HL-60/S4 treated with retinoic acid at 250 ng/mL for 4 days and 3 days (cell line): ENCODE measurements around the gene TRPV4.

Experiments used
- in situ Hi-C: fragments of 300-500 bp; cut with MboI; formaldehyde crosslinking; loops from 2 replicates; pipeline ENCODE4 v1.7.0; 2022; ENCODE audit warnings: low sequenced_read_pairs

The TRPV4 gene

GRCh38 chr12:109764776-109765445, 68.3 kb downstream of the TRPV4 start:
- in situ Hi-C loops = no loop called here

- in situ Hi-C loops = no loop called here
Measured at GRCh38 chr12:109764123-109764522, 69.1 kb downstream of the TRPV4 start.

- in situ Hi-C loops = no loop called here
Measured at GRCh38 chr12:109763201-109763841, 69.9 kb downstream of the TRPV4 start.

- in situ Hi-C loops = no loop called here
Measured at GRCh38 chr12:109762673-109763191, 70.5 kb downstream of the TRPV4 start.

GRCh38 chr12:109762071-109762672, 71.0 kb downstream of the TRPV4 start:
- in situ Hi-C loops = no loop called here

GRCh38 chr12:109760930-109761921, 72.0 kb downstream of the TRPV4 start:
- in situ Hi-C loops = no loop called here

GRCh38 chr12:109760031-109760929, 72.9 kb downstream of the TRPV4 start:
- in situ Hi-C loops = no loop called here

GRCh38 chr12:109759595-109759994, 73.6 kb downstream of the TRPV4 start:
- in situ Hi-C loops = no loop called here

- in situ Hi-C loops = no loop called here
Measured at GRCh38 chr12:109758426-109759420, 74.5 kb downstream of the TRPV4 start.

- in situ Hi-C loops = no loop called here
Measured at GRCh38 chr12:109757671-109758265, 75.4 kb downstream of the TRPV4 start.

GRCh38 chr12:109756457-109756856, 76.7 kb downstream of the TRPV4 start:
- in situ Hi-C loops = no loop called here

GRCh38 chr12:109753959-109754358, 79.2 kb downstream of the TRPV4 start:
- in situ Hi-C loops = no loop called here

- in situ Hi-C loops = no loop called here
Measured at GRCh38 chr12:109753054-109753401, 80.2 kb downstream of the TRPV4 start.

GRCh38 chr12:109752117-109753053, 80.8 kb downstream of the TRPV4 start:
- in situ Hi-C loops = no loop called here

GRCh38 chr12:109744986-109745942, 87.9 kb downstream of the TRPV4 start:
- in situ Hi-C loops = no loop called here

GRCh38 chr12:109744026-109744425, 89.2 kb downstream of the TRPV4 start:
- in situ Hi-C loops = no loop called here
